Measurements from ENCODE around the gene OPA3.
A peak's percentile ranks its signal among the peaks of the same experiment; 100 is the strongest.

OPA3 gene

DNA sequence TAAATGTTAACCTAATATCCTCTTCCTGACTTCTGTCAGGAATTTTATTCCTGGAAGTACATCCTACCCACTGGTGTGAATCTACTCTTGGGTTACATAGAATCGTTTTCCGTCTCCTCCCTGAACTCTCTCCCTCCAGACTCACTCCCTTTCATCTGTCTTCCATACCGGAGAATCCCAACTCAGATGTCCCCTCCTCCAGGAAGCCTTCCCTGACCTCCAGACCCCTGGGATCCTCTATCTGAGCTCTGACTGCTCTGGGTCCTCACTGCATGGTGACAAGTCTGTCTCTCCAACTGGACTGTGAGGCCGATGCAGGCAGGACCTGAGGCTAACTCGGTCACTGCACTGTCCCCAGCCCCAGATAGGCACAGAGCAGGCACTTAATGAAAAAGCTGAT, 24.6 kb downstream of the OPA3 start:
- Histone ChIP-seq H3K9ac (no peak overlapping the region), H3K4me2 (no peak overlapping the region), H3K4me3 (IDR thresholded peaks at IDR 0.05; ENCODE audit: insufficient read depth, low read depth, low read length) (no peak overlapping the region), H3K4me1 (ENCODE audit: low read depth, poor library complexity, severe bottlenecking) (peaks cover 39% of the 10 kb centered on the region), H3K36me3 (ENCODE audit: insufficient read depth) (no peaks in the 10 kb centered on the region), H2AFZ (ENCODE audit: low read depth) (no peak overlapping the region), H3K27ac (no peak overlapping the region), H4K20me1 (ENCODE audit: insufficient read depth) (no peaks in the 10 kb centered on the region), H3K27me3 (ENCODE audit: insufficient read depth, low read depth) (no peaks in the 10 kb centered on the region), H3K79me2 (ENCODE audit: insufficient read depth, low read depth) (peaks cover 19% of the 10 kb centered on the region)
- TF ChIP-seq, protein P1, sequence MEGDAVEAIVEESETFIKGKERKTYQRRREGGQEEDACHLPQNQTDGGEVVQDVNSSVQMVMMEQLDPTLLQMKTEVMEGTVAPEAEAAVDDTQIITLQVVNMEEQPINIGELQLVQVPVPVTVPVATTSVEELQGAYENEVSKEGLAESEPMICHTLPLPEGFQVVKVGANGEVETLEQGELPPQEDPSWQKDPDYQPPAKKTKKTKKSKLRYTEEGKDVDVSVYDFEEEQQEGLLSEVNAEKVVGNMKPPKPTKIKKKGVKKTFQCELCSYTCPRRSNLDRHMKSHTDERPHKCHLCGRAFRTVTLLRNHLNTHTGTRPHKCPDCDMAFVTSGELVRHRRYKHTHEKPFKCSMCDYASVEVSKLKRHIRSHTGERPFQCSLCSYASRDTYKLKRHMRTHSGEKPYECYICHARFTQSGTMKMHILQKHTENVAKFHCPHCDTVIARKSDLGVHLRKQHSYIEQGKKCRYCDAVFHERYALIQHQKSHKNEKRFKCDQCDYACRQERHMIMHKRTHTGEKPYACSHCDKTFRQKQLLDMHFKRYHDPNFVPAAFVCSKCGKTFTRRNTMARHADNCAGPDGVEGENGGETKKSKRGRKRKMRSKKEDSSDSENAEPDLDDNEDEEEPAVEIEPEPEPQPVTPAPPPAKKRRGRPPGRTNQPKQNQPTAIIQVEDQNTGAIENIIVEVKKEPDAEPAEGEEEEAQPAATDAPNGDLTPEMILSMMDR (conservative IDR thresholded peaks at IDR 0.05; ENCODE audit: low read depth, low read length): no peak

GRCh38 chr19:45558399-45558878, 26.2 kb downstream of the OPA3 start:
- H3K9ac ChIP-seq: no peak overlapping the region
- H3K27ac ChIP-seq: no peak overlapping the region
- TF ChIP-seq, protein P1 (conservative IDR thresholded peaks at IDR 0.05; ENCODE audit: low read depth, low read length): peak; percentile 54
- no peaks in the 10 kb centered on the region for H4K20me1 ChIP-seq (ENCODE audit: insufficient read depth)
- H3K4me3 ChIP-seq (IDR thresholded peaks at IDR 0.05; ENCODE audit: insufficient read depth, low read depth, low read length): no peak overlapping the region
- H3K79me2 ChIP-seq (ENCODE audit: insufficient read depth, low read depth): peaks cover 19% of the 10 kb centered on the region
- H3K4me1 ChIP-seq (ENCODE audit: low read depth, poor library complexity, severe bottlenecking): peaks cover 24% of the 10 kb centered on the region
- no peak overlapping the region for H3K4me2 ChIP-seq
- H3K27me3 ChIP-seq (ENCODE audit: insufficient read depth, low read depth): no peaks in the 10 kb centered on the region
- H2AFZ ChIP-seq (ENCODE audit: low read depth): no peak overlapping the region
- no peaks in the 10 kb centered on the region for H3K36me3 ChIP-seq (ENCODE audit: insufficient read depth)

- Histone ChIP-seq H3K27ac (no peak overlapping the region), H2AFZ (ENCODE audit: low read depth) (no peak overlapping the region), H3K4me2 (no peak overlapping the region), H3K4me1 (ENCODE audit: low read depth, poor library complexity, severe bottlenecking) (peaks cover 8% of the 10 kb centered on the region), H4K20me1 (ENCODE audit: insufficient read depth) (no peaks in the 10 kb centered on the region), H3K4me3 (IDR thresholded peaks at IDR 0.05; ENCODE audit: insufficient read depth, low read depth, low read length) (no peak overlapping the region), H3K79me2 (ENCODE audit: insufficient read depth, low read depth) (peaks cover 19% of the 10 kb centered on the region), H3K9ac (no peak overlapping the region), H3K27me3 (ENCODE audit: insufficient read depth, low read depth) (no peaks in the 10 kb centered on the region), H3K36me3 (ENCODE audit: insufficient read depth) (no peaks in the 10 kb centered on the region)
- TF ChIP-seq, protein P1 (conservative IDR thresholded peaks at IDR 0.05; ENCODE audit: low read depth, low read length): no peak
These were observed 27.8 kb downstream of the OPA3 start for GRCh38 chr19:45556835-45557234.

DNA sequence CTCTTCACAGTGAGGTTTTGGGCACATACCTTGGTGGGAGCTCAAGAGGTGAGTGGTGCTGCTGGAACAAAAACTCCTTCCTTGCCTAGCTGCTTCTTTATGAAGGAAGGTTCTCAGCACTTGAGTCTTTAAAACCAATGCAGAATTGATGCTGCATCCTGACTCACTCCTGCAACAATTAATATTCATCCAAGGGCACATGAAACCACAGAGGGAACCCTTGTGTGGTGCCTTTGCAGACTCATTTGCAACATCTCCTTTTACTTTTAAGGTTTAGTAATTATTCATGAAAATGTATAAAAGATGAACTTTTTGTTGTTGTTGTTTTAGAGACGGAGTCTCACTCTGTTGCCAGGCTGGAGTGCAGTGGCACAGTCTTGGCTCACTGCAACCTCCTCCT, 30.1 kb downstream of the OPA3 start:
- H2AFZ ChIP-seq (ENCODE audit: low read depth): no peak overlapping the region
- no peak overlapping the region for H3K4me3 ChIP-seq (IDR thresholded peaks at IDR 0.05; ENCODE audit: insufficient read depth, low read depth, low read length)
- no peak overlapping the region for H3K9ac ChIP-seq
- no peaks in the 10 kb centered on the region for H4K20me1 ChIP-seq (ENCODE audit: insufficient read depth)
- 0 out of 2 replicates have a peak, but pooled peaks cover 3% of the 10 kb centered on the region for H3K79me2 ChIP-seq (ENCODE audit: insufficient read depth, low read depth)
- no peak overlapping the region for H3K27ac ChIP-seq
- H3K27me3 ChIP-seq (ENCODE audit: insufficient read depth, low read depth): no peaks in the 10 kb centered on the region
- TF ChIP-seq, protein P1 (conservative IDR thresholded peaks at IDR 0.05; ENCODE audit: low read depth, low read length): no peak
- H3K4me1 ChIP-seq (ENCODE audit: low read depth, poor library complexity, severe bottlenecking): peaks cover under 1% of the 10 kb centered on the region
- H3K36me3 ChIP-seq (ENCODE audit: insufficient read depth): no peaks in the 10 kb centered on the region
- H3K4me2 ChIP-seq: no peak overlapping the region
